NCI-H82 (cell line): ENCODE data around the gene ZNF121.
A peak's percentile ranks its signal among the peaks of the same experiment; 100 is the strongest.

Experiments used
- DNase-seq: peaks from one replicate; lab custom pipeline; 2025; lab: John Stamatoyannopoulos, UW

The ZNF121 gene

DNA sequence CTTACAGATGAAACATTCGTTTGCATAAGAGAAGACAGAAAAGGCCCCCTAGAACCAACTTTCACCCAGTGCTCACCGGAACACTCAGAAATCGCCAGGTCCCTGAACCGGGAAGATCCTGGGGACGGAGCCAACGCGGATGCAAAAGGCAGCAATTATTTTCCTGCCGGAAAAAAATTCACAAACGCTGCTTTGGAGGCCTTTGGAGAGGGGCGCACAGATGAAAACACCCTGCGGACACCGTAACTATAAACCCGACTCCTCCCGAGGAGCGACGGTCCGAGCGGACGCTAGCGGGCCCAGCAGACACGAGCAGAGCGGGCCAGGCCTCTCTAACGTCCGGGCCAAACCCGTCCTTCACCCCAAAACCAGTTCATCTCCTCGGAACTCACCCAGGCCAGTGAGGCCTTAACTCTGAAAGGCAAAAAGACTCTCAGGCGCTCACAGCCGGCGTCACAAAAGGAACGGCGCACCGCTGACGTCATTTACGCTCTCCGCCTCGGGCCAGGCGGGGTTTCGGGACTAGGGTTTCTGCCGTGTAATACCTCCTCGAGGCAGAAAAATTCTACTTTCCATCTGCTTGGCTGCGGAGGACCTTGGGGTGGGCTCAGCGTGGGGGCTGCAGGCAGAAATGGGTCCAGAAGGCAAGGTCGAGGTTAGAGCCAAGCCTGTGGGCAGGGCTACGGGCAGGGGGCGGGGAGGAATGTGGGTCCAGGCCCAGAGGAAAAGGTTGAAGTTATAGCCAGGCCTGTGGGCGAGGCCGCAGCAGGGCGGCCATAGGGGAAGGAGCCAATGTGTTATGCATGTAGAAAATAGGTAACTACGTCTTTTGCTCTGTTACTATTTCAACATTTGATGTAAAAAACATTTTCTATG is 45.9 kb downstream of the ZNF121 start, which contains the start of gene ZNF426:
Gene ZNF426 (minus strand): TSS at position 463 of the 876 bp plus-strand sequence. CDS start 2,413 bp downstream, outside the sequence.
- DNase-seq: peak; percentile 84

DNA sequence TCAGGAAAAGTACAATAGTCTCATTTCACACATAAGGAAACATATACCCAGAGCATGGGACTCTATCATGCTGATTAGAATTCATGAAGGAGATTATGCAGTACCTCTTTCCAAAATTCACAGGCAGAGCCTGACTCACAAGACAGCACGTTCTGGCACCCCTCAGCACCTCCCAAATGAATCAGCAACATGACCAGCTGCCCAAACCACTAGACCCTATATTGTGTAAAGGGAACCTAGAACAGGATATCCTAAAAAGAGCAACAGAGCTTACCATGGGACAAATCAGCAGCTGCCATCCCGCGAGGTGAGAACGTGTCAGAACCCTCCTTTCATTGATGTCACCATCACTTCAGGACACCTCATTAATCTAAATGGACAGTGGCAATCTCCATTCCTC is 48.4 kb downstream of the ZNF121 start:
- DNase-seq: no peak

DNA sequence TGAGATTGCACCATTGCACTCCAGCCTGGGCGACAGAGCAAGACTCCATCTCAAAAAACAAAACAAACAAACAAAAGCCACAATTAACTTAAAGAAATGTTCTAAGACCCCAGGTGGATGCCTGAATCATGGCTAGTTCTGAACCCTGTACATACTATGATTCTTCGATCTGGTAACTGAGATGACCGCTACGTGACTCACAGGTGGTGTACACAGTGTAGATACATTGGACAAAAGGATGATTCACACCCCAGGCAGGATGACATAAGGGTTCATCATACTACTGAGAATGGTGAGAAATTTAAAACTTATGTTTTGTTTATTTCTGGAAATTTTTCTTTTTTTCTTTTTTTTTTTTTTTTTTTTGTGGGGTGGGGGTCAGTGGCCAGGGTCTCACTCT is 52.4 kb downstream of the ZNF121 start:
- DNase-seq: no peak

DNA sequence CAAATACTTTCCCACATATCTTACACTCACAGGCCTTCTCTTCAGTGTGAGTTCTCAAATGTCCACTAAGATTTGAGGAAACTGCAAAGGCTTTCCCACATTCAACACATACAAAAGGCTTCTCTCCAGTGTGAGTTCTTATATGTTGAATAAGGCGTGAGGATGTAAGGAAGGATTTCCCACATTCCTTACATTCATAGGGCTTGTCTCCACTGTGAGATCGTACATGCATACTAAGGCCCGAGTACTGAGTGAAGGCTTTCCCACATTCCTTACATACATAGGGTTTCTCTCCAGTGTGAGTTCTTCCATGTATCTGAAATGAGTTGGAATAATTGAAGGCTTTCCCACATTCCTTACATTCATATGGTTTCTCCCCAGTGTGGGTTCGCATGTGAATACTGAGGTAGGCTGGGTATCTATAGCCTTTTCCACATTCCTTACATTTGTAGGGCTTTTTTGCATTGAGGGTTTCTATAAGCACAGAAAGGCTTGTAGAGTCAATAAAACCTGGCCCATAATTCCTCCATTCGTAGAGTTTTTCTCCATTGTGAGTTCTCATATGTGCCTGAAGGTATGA is 55.5 kb downstream of the ZNF121 start:
- DNase-seq: peak; percentile 0

DNA sequence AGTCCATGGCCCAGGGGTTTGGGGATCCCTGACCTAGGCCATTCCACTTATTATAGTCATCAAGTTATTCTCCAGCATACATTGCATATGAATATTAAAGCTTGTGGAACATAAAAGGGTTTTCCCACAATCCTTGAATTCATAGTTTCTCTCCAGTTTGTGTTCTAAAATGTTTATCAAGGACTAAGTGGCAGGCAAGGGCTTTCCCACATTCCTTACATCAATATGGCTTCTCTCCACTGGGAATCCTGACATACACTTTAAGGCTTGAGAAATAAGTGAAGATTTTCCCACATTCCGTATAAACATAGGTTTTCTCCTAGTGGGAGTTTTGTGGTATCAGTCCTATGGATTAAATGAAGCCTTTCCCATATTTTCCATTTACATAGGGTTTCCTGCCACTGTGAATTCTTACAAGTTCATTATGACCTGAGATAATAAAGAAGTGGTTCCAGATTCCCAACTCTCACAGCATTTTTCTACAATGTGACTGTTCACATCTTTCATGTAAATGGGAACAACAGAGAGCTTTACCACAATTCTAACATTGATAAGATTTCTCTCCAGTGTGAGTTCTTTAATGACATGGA is 60.3 kb downstream of the ZNF121 start:
- no peak for DNase-seq
